Measurements from ENCODE around the gene ZKSCAN8.
"Not testable (repeated sequence)": the region's sequence is repeated elsewhere in the genome, so short reads cannot be mapped to it uniquely, and the experiment has no call there.

The ZKSCAN8 gene

DNA sequence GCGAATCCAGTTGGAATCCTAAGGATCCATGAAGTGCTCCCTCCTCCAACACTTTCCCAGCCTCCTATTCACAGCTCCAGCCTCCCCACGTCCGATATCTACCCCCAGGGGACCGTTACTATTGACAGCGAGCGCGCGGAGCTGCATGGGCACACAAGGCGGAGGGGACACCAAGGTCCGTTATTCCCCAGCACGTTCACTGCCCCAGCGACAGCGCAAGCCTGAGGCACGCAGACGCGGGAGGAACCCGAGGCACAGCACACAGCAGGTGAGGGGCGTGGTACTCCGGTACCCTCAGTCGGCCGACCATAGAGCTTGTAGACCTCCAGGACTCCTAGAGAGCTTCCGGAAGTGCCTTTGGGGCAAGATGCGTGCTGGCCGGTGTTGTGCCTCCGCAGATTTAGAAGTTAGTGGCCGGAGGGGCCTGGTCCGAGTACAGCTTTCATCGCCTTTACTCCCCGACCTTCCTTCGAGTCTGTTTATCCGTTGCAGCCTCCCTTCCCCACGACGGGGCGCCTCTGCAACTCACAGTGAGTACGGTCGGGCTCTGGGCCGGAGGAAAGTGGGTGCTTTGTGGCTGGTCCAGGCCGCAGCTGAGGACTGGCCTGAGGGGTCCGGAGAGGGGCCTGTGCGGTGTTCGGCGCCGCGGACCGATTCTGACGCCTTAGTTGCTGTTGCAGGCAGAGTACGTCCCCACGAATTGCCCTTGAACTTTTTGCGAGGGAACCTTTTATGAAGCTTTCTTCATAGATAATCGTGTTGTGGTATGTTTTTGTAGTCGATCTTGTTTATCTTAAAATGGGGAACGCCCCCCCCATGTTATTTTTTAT, at the start of gene ZKSCAN8:
Gene ZKSCAN8 (plus strand): TSS at position 384 of the 830 bp plus-strand sequence. CDS start 6,525 bp downstream, outside the sequence.
- TF ChIP-seq, protein P1, sequence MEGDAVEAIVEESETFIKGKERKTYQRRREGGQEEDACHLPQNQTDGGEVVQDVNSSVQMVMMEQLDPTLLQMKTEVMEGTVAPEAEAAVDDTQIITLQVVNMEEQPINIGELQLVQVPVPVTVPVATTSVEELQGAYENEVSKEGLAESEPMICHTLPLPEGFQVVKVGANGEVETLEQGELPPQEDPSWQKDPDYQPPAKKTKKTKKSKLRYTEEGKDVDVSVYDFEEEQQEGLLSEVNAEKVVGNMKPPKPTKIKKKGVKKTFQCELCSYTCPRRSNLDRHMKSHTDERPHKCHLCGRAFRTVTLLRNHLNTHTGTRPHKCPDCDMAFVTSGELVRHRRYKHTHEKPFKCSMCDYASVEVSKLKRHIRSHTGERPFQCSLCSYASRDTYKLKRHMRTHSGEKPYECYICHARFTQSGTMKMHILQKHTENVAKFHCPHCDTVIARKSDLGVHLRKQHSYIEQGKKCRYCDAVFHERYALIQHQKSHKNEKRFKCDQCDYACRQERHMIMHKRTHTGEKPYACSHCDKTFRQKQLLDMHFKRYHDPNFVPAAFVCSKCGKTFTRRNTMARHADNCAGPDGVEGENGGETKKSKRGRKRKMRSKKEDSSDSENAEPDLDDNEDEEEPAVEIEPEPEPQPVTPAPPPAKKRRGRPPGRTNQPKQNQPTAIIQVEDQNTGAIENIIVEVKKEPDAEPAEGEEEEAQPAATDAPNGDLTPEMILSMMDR (IDR thresholded peaks at IDR 0.05; ENCODE audit: low read depth, low read length) = 0 out of 2 replicates have a peak, but pooled peaks have one; percentile 18
- H3K27ac ChIP-seq = peak within 1 kb of the TSS; percentile 72

DNA sequence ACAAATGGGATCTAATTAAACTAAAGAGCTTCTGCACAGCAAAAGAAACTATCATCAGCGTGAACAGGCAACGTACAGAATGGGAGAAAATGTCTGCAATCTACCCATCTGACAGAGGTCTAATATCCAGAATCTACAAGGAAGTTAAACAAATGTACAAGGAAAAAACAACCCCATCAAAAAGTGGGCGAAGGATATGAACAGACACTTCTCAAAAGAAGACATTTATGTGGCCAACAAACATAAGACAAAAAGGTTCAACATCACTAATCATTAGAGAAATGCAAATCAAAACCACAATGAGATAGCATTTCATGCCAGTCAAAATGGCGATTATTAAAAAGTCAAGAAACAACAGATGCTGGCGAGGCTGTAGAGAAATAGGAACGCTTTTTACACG, 39.5 kb upstream of the ZKSCAN8 start:
- not testable (repeated sequence) for H3K36me3 ChIP-seq; DNase-seq; H3K4me3 ChIP-seq (ENCODE audit: low read depth, low read length); H3K27me3 ChIP-seq (ENCODE audit: insufficient read depth, low read depth, severe bottlenecking); H3K27ac ChIP-seq
- peaks cover 10% of the 10 kb centered on the region for H3K9me3 ChIP-seq (ENCODE audit: severe bottlenecking)

More for the DNA sequence above, at the start of gene ZKSCAN8:
- Histone ChIP-seq H3K4me3 (ENCODE audit: low read depth, low read length) (peak within 1 kb of the TSS; percentile 92), H3K27me3 (ENCODE audit: insufficient read depth, low read depth, severe bottlenecking) (no peaks in the 10 kb centered on the region), H3K9me3 (ENCODE audit: severe bottlenecking) (no peaks in the 10 kb centered on the region), H3K36me3 (peaks cover 35% of the 10 kb centered on the region)
- DNase-seq = peak; percentile 99

DNA sequence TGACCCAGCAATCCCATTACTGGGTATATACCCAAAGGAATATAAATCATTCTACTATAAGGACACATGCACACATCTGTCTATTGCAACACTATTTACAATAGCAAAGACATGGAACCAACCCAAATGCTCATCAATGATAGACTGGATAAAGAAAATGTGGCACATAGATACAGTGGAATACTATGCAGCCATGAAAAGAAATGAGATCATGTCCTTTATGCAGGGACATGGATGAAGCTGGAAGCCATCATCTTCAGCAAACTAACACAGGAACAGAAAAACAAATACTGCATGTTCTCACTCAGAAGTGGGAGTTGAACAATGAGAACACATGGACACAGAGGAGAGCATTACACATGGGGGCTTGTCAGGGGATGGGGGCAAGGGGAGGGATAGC, 39.0 kb upstream of the ZKSCAN8 start:
- not testable (repeated sequence) for H3K4me3 ChIP-seq (ENCODE audit: low read depth, low read length); DNase-seq; H3K27me3 ChIP-seq (ENCODE audit: insufficient read depth, low read depth, severe bottlenecking); H3K36me3 ChIP-seq; H3K27ac ChIP-seq
- peaks cover 10% of the 10 kb centered on the region for H3K9me3 ChIP-seq (ENCODE audit: severe bottlenecking)

DNA sequence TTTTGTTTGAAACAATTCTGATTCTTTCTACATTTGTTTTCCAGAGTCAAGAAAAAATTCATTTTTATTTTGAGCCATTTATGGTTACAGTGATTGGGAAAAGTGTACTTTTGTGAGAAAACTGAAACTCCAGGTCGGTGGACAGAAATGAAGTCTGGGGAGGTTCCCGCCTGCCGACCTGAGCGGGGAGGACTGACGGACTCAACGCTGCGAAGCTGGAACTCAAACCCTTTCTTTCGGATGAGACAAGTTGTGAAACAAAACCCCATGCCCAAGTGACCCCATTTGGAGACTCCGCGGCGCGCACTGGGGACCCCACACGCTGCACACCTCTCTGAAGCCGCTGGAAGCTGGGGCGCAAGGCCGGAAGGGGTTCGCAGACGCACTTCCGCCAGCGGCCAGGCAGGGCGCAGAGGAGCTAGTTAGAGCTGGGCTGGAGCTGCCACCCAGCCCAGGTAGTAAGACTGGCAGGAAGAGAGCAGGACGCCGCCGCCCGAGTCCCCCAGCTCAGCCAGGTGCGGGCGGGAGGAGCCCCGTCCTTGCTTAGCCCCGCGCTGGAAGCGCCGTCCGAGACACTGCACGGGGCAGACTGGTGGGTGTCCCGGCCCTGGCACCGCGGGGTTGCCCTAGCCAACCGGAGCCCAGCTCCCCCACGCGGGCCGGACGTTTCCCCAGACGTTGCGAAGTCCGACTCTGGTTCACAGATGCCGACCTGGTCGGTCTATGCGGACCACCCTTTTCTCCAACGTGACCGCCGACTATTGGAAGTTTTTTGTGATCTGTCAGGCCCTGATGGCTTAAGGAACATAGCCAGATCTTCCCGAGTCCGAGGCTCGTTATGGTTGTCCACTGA, 37.1 kb upstream of the ZKSCAN8 start:
- H3K9me3 ChIP-seq (ENCODE audit: severe bottlenecking) = peaks cover 6% of the 10 kb centered on the region
- H3K27me3 ChIP-seq (ENCODE audit: insufficient read depth, low read depth, severe bottlenecking) = peaks cover 3% of the 10 kb centered on the region
- peak overlapping the region; percentile 65 for H3K27ac ChIP-seq
- peak overlapping the region; percentile 86 for H3K4me3 ChIP-seq (ENCODE audit: low read depth, low read length)
- DNase-seq = peak; percentile 95
- TF ChIP-seq, protein P1 (IDR thresholded peaks at IDR 0.05; ENCODE audit: low read depth, low read length) = peak; percentile 83
- H3K36me3 ChIP-seq = no peaks in the 10 kb centered on the region

DNA sequence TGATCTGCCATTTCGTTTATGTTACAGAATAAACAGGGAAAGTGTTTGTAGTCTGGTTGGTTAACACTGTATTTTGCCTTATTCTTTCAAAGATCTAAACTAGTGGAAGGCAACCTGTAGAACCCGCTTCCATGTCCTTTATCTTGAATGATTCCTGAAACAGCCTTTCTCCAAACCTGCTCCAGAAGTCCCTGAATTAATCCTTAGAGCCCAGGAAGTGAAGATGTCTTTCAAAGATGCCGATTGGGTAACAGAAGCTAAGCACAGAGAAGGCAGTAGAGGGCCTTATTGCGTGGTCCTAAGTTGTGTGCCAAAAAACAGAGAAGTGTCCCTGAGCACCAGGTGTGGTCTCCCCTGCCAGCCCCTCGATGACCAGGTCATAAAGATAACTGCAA, 36.4 kb upstream of the ZKSCAN8 start:
- TF ChIP-seq, protein P1 (IDR thresholded peaks at IDR 0.05; ENCODE audit: low read depth, low read length) = peak; percentile 6; the same call in 1 of the 2 replicates
- H3K4me3 ChIP-seq (ENCODE audit: low read depth, low read length) = peak overlapping the region; percentile 86
- H3K36me3 ChIP-seq = no peaks in the 10 kb centered on the region
- peak; percentile 25 for DNase-seq
- peak overlapping the region; percentile 65 for H3K27ac ChIP-seq
- H3K27me3 ChIP-seq (ENCODE audit: insufficient read depth, low read depth, severe bottlenecking) = peaks cover 3% of the 10 kb centered on the region
- peaks cover 6% of the 10 kb centered on the region for H3K9me3 ChIP-seq (ENCODE audit: severe bottlenecking)

DNA sequence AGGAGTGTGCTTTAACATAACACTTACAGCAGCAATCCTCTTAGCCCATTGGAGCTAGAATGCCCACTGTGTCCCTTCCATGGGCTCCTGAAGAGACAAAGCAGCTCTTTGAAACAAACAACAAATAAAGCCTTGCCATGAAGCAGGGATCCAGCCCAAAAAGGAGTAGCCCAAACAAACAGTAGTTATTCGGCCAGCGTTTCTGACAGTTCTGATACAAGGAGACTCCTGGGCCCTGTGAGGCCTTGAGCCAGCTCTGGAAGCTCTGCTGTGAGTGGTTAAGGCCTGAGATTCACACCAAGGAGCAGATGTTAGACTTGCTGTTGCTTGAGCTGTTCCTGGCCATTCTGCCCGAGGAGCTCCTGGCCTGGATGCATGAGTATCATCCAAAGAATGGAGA, 34.2 kb upstream of the ZKSCAN8 start:
- H3K27me3 ChIP-seq (ENCODE audit: insufficient read depth, low read depth, severe bottlenecking) = peaks cover 3% of the 10 kb centered on the region
- no peak for DNase-seq
- H3K27ac ChIP-seq = no peak overlapping the region
- peaks cover 4% of the 10 kb centered on the region for H3K9me3 ChIP-seq (ENCODE audit: severe bottlenecking)
- no peak overlapping the region for H3K4me3 ChIP-seq (ENCODE audit: low read depth, low read length)
- H3K36me3 ChIP-seq = no peaks in the 10 kb centered on the region
- TF ChIP-seq, protein P1 (IDR thresholded peaks at IDR 0.05; ENCODE audit: low read depth, low read length) = no peak

Measured in WERI-Rb-1 (cell line).